LNCaP clone FGC (cell line): ENCODE measurements around the gene DPP9.
A peak's percentile ranks its signal among the peaks of the same experiment; 100 is the strongest.

Experiments used
- DNase-seq: peaks from one replicate; pipeline ENCODE4 v3.0.0-alpha.2; 2011; ENCODE audit warnings: low read depth
- H3K4me3 ChIP-seq: 2 replicates; pipeline ENCODE4 v1.5.1; 2011; ENCODE audit warnings: mild to moderate bottlenecking, low read depth, low read length, control low read depth
- CTCF ChIP-seq: IDR thresholded peaks from 2 replicates; pipeline ENCODE4 v1.5.1; 2012; ENCODE audit warnings: mild to moderate bottlenecking; ENCODE audit not compliant: control insufficient read depth, insufficient read depth; ENCODE audit errors: extremely low read depth

The DPP9 gene

GRCh38 chr19:4722671-4723594 is 709 bp downstream of the DPP9 start:
- TF ChIP-seq CTCF: no peak
- H3K4me3 ChIP-seq: peak overlapping the region; percentile 99
- no peak for DNase-seq

GRCh38 chr19:4721196-4721595 is 2.4 kb downstream of the DPP9 start:
- no peak for DNase-seq
- no peak overlapping the region for H3K4me3 ChIP-seq
- TF ChIP-seq CTCF: no peak

GRCh38 chr19:4720037-4720700 is 3.5 kb downstream of the DPP9 start:
- no peak for DNase-seq
- no peak overlapping the region for H3K4me3 ChIP-seq
- TF ChIP-seq CTCF: no peak

GRCh38 chr19:4719499-4719866 is 4.2 kb downstream of the DPP9 start:
- H3K4me3 ChIP-seq: no peak overlapping the region

GRCh38 chr19:4717966-4718701 is 5.5 kb downstream of the DPP9 start:
- no peak for TF ChIP-seq CTCF
- no peak for DNase-seq
- no peak overlapping the region for H3K4me3 ChIP-seq

More at GRCh38 chr19:4719499-4719866, 4.2 kb downstream of the DPP9 start:
- DNase-seq: no peak
- TF ChIP-seq CTCF: no peak

GRCh38 chr19:4717191-4717965 is 6.3 kb downstream of the DPP9 start:
- TF ChIP-seq CTCF: no peak
- peak overlapping the region; percentile 18 for H3K4me3 ChIP-seq
- peak; percentile 37 for DNase-seq
